ENCODE measurements around the gene GNG7. TPM values are rescaled to one million over a fixed set of nuclear protein-coding genes. Genes with fewer than 3 reads are reported as not detected.
A peak's percentile ranks its signal among the peaks of the same experiment; 100 is the strongest.

Gene GNG7
- total and polyA plus RNA-seq, 10 of the 15 experiments (the other 5 are each of a cell fraction or from before 2014, with no cell fraction given) = 1.9 to 13.6 (median 6.5) TPM

GRCh38 chr19:2552859-2553258, 149.6 kb downstream of the GNG7 start (continued):
- peak; percentile 50 for TF ChIP-seq BCL3 (IDR thresholded peaks at IDR 0.05; ENCODE audit: borderline replicate concordance, insufficient read depth, low read depth, low read length, poor library complexity, severe bottlenecking)
- peak; percentile 73 for TF ChIP-seq SKIL (IDR thresholded peaks at IDR 0.05; ENCODE audit: low read depth, poor library complexity, severe bottlenecking)
- no peak for TF ChIP-seq BRCA1 (IDR thresholded peaks at IDR 0.05; ENCODE audit: low read depth, low read length)
- TF ChIP-seq EZH2 (IDR thresholded peaks at IDR 0.05; ENCODE audit: borderline replicate concordance, control insufficient read depth, low read depth, low read length) = no peak
- TF ChIP-seq MEF2B (IDR thresholded peaks at IDR 0.05; ENCODE audit: partially characterized antibody, poor library complexity, severe bottlenecking) = peak; percentile 47
- peak; percentile 79 for TF ChIP-seq NFIC (IDR thresholded peaks at IDR 0.05; ENCODE audit: low read depth, low read length)
- no peak for TF ChIP-seq STAT1 (conservative IDR thresholded peaks at IDR 0.05)
- no peak for TF ChIP-seq TAF1 (IDR thresholded peaks at IDR 0.05; ENCODE audit: borderline replicate concordance, low read depth, low read length)
- TF ChIP-seq SMAD1 (IDR thresholded peaks at IDR 0.05; ENCODE audit: low read depth, partially characterized antibody) = no peak
- no peak for TF ChIP-seq CEBPB (IDR thresholded peaks at IDR 0.05; ENCODE audit: borderline replicate concordance in 1 of 2, low read depth in 2 of 2, low read length in 2 of 2)
- no peak for TF ChIP-seq NFYA (IDR thresholded peaks at IDR 0.05; ENCODE audit: borderline replicate concordance, low read depth, low read length)
- peak; percentile 2; the same call in 1 of the 2 replicates for TF ChIP-seq SMC3 (IDR thresholded peaks at IDR 0.05; ENCODE audit: borderline replicate concordance, low read length)
- TF ChIP-seq NBN (IDR thresholded peaks at IDR 0.05) = peak; percentile 97
- no peak for TF ChIP-seq PAX8 (IDR thresholded peaks at IDR 0.05)
- TF ChIP-seq SUZ12 (IDR thresholded peaks at IDR 0.05; ENCODE audit: unreplicated experiment) = no peak
- peak in 1 of 2 experiments; percentile 98; a peak in 2 of 4 replicates for TF ChIP-seq ETV6 (conservative IDR thresholded peaks at IDR 0.05 in 1 of 2, IDR thresholded peaks at IDR 0.05 in 1 of 2; ENCODE audit: borderline replicate concordance in 1 of 2, low read depth in 1 of 2)
- TF ChIP-seq TCF3 (IDR thresholded peaks at IDR 0.05; ENCODE audit: borderline replicate concordance, insufficient read depth, low read depth, low read length) = no peak
- TF ChIP-seq YBX1 (IDR thresholded peaks at IDR 0.05) = no peak
- no peak for TF ChIP-seq E2F8 (IDR thresholded peaks at IDR 0.05; ENCODE audit: low read depth, partially characterized antibody)
- TF ChIP-seq CREB1 (IDR thresholded peaks at IDR 0.05; ENCODE audit: low read depth) = peak; percentile 62
- TF ChIP-seq USF1 (IDR thresholded peaks at IDR 0.05; ENCODE audit: borderline replicate concordance, extremely low read length, insufficient read depth, low read depth, low read length) = no peak
- TF ChIP-seq RCOR1 (conservative IDR thresholded peaks at IDR 0.05; ENCODE audit: low read depth, low read length) = no peak
- TF ChIP-seq FOS (IDR thresholded peaks at IDR 0.05; ENCODE audit: borderline replicate concordance, extremely low read depth, insufficient read length) = no peak
- no peak for TF ChIP-seq ZZZ3 (IDR thresholded peaks at IDR 0.05; ENCODE audit: control insufficient read depth, insufficient read length, low read depth)

Data from GM12878 (cell line).